IPS DF 4.7 (cell line): ENCODE data around the gene CDK5RAP2.
"Not testable (repeated sequence)": the region's sequence is repeated elsewhere in the genome, so short reads cannot be mapped to it uniquely, and the experiment has no call there.

ENCODE experiments used
- DNase-seq: peaks from one replicate; pipeline ENCODE4 v3.0.0-alpha.2; 2013; ENCODE audit warnings: low spot score; ENCODE audit errors: extremely low read depth

Gene CDK5RAP2

GRCh38 chr9:120515996-120516395 is 64.0 kb downstream of the CDK5RAP2 start:
- DNase-seq = not testable (repeated sequence)

- DNase-seq = not testable (repeated sequence)
Observed at GRCh38 chr9:120515481-120515880, 64.5 kb downstream of the CDK5RAP2 start.

GRCh38 chr9:120514405-120514804 is 65.6 kb downstream of the CDK5RAP2 start:
- no peak for DNase-seq

GRCh38 chr9:120513825-120514396 is 66.1 kb downstream of the CDK5RAP2 start:
- DNase-seq = no peak

- no peak for DNase-seq
Observed at GRCh38 chr9:120510816-120511215, 69.2 kb downstream of the CDK5RAP2 start.

GRCh38 chr9:120507936-120508510 is 71.9 kb downstream of the CDK5RAP2 start:
- no peak for DNase-seq

GRCh38 chr9:120505186-120505585 is 74.8 kb downstream of the CDK5RAP2 start:
- no peak for DNase-seq

- DNase-seq = no peak
Observed at GRCh38 chr9:120500733-120501132, 79.2 kb downstream of the CDK5RAP2 start.

GRCh38 chr9:120497865-120498264 is 82.1 kb downstream of the CDK5RAP2 start:
- DNase-seq = not testable (repeated sequence)

GRCh38 chr9:120496438-120496837 is 83.5 kb downstream of the CDK5RAP2 start:
- not testable (repeated sequence) for DNase-seq

- no peak for DNase-seq
Observed at GRCh38 chr9:120490888-120491595, 88.9 kb downstream of the CDK5RAP2 start.

GRCh38 chr9:120486835-120487234 is 93.1 kb downstream of the CDK5RAP2 start:
- no peak for DNase-seq

GRCh38 chr9:120486347-120486746 is 93.6 kb downstream of the CDK5RAP2 start:
- no peak for DNase-seq

GRCh38 chr9:120485788-120486187 is 94.2 kb downstream of the CDK5RAP2 start:
- DNase-seq = no peak

- peak; percentile 14 for DNase-seq
Observed at GRCh38 chr9:120484162-120484561, 95.8 kb downstream of the CDK5RAP2 start.

- DNase-seq = no peak
Observed at GRCh38 chr9:120482424-120483186, 97.4 kb downstream of the CDK5RAP2 start.

GRCh38 chr9:120481846-120482245 is 98.1 kb downstream of the CDK5RAP2 start:
- no peak for DNase-seq

GRCh38 chr9:120481248-120481647 is 98.7 kb downstream of the CDK5RAP2 start:
- DNase-seq = no peak

- DNase-seq = no peak
Observed at GRCh38 chr9:120480707-120481106, 99.3 kb downstream of the CDK5RAP2 start.

GRCh38 chr9:120478208-120478607 is 101.8 kb downstream of the CDK5RAP2 start:
- no peak for DNase-seq

GRCh38 chr9:120477534-120478001 is 102.4 kb downstream of the CDK5RAP2 start:
- peak; percentile 33 for DNase-seq

GRCh38 chr9:120475341-120475740 is 104.6 kb downstream of the CDK5RAP2 start:
- no peak for DNase-seq
